ENCODE measurements around the gene DLAT. TPM values are rescaled to one million over a fixed set of nuclear protein-coding genes. Genes with fewer than 3 reads are reported as not detected.

The DLAT gene
- total and polyA plus RNA-seq, 10 donors, result 8.1 to 22.9 (median 18.4) TPM

GRCh38 chr11:111977146-111978027, 47.8 kb upstream of the DLAT start:
- TF ChIP-seq POLR2AphosphoS5 (IDR thresholded peaks at IDR 0.05) (peak in 2 of 3 donors; percentile 39 to 61), POLR2A (IDR thresholded peaks at IDR 0.05) (no peak)
- 2 to 5% (median 4%) methylated on average over 30 to 65 of the region's 65 CpGs for WGBS, 5 donors
- Histone ChIP-seq H3K4me3 (peak overlapping the region; percentile 31 to 71 (median 48)), H3K9me3 (no peaks in the 10 kb centered on the region), H3K27ac (peak overlapping the region in 6 of 8 donors; percentile 11 to 65 (median 55)), H3K4me1 (peaks cover 5 to 42% (median 25%) of the 10 kb centered on the region in 6 donors), H3K36me3 (no peaks in the 10 kb centered on the region), H3K27me3 (replicated peaks in 1 of 7) (peaks cover 0 to 44% (median 9%) of the 10 kb centered on the region in 7 donors)
- intact Hi-C loops (cut with DNase I; ENCODE audit: low total_unique reads), result no loop called here
- DNase-seq, result peak; percentile 82

- intact Hi-C loops (cut with DNase I; ENCODE audit: low total_unique reads), result no loop called here
- Histone ChIP-seq H3K4me3 (peak overlapping the region in 7 of 8 donors; percentile 13 to 71 (median 48)), H3K27me3 (replicated peaks in 1 of 7) (peaks cover 0 to 44% (median 9%) of the 10 kb centered on the region in 7 donors), H3K27ac (peak overlapping the region in 3 of 8 donors; percentile 34 to 65 (median 59)), H3K9me3 (no peaks in the 10 kb centered on the region), H3K36me3 (no peaks in the 10 kb centered on the region), H3K4me1 (peaks cover 5 to 42% (median 25%) of the 10 kb centered on the region in 6 donors)
- no peak for DNase-seq
- TF ChIP-seq POLR2A (IDR thresholded peaks at IDR 0.05) (no peak), POLR2AphosphoS5 (IDR thresholded peaks at IDR 0.05) (peak in 1 of 3 donors; percentile 17)
- WGBS, 5 donors, result 35 to 49% (median 44%) methylated on average over 8 of the region's 8 CpGs
Measured at GRCh38 chr11:111978028-111978771, 47.0 kb upstream of the DLAT start.

GRCh38 chr11:111980062-111980461, 45.1 kb upstream of the DLAT start:
- intact Hi-C loops (cut with DNase I; ENCODE audit: low total_unique reads), result loop anchor here (10.0 kb wide), 1 partner anchor 45 kb away; the partner anchor contains the start of gene DIXDC1
- Histone ChIP-seq H3K36me3 (peaks cover 0 to under 1% (median 0%) of the 10 kb centered on the region in 6 donors), H3K4me1 (peaks cover 5 to 35% (median 25%) of the 10 kb centered on the region in 6 donors), H3K27me3 (replicated peaks in 1 of 7) (peaks cover 0 to 44% (median 9%) of the 10 kb centered on the region in 7 donors), H3K9me3 (no peaks in the 10 kb centered on the region), H3K27ac (no peak overlapping the region), H3K4me3 (no peak overlapping the region)
- WGBS, 5 donors, result 89 to 93% (median 90%) methylated on average over 3 of the region's 3 CpGs
- no peak for DNase-seq
- TF ChIP-seq POLR2A (IDR thresholded peaks at IDR 0.05) (no peak), POLR2AphosphoS5 (IDR thresholded peaks at IDR 0.05) (no peak), CTCF (IDR thresholded peaks at IDR 0.05 in 8 of 11, conservative IDR thresholded peaks at IDR 0.05 in 3 of 11) (no peak)

- WGBS, 5 donors, result 95 to 100% (median 100%) methylated on average over 1 of the region's 1 CpG
- H3K4me3 ChIP-seq, result no peak overlapping the region
- H3K9me3 ChIP-seq, result no peaks in the 10 kb centered on the region
- H3K27me3 ChIP-seq (replicated peaks in 1 of 7), result peaks cover 0 to 44% (median 9%) of the 10 kb centered on the region in 7 donors
- peaks cover 0 to 8% (median 0%) of the 10 kb centered on the region in 6 donors for H3K36me3 ChIP-seq
- intact Hi-C loops (cut with DNase I; ENCODE audit: low total_unique reads), result loop anchor here (10.0 kb wide), 1 partner anchor 46 kb away; the partner anchor contains the start of gene DIXDC1
- H3K27ac ChIP-seq, result no peak overlapping the region
- TF ChIP-seq POLR2AphosphoS5 (IDR thresholded peaks at IDR 0.05) (no peak), CTCF (IDR thresholded peaks at IDR 0.05 in 8 of 11, conservative IDR thresholded peaks at IDR 0.05 in 3 of 11) (no peak), POLR2A (IDR thresholded peaks at IDR 0.05) (no peak)
- no peak for DNase-seq
- peaks cover 5 to 26% (median 19%) of the 10 kb centered on the region in 6 donors for H3K4me1 ChIP-seq
Measured at GRCh38 chr11:111981270-111981669, 43.9 kb upstream of the DLAT start.
